Lung microvascular endothelial cell (primary cell): ENCODE data around the gene GPR152. TPM values are rescaled to one million over a fixed set of nuclear protein-coding genes. Genes with fewer than 3 reads are reported as not detected.
A peak's percentile ranks its signal among the peaks of the same experiment; 100 is the strongest.
"Not testable (repeated sequence)": the region's sequence is repeated elsewhere in the genome, so short reads cannot be mapped to it uniquely, and the experiment has no call there.

Experiments used
- DNase-seq, 2 donors: peaks; one replicate each; pipeline versions ENCODE4 v3.0.0 to v3.0.0-alpha.2; 2010; ENCODE audit warnings: low read depth in 2 of 2
- total RNA-seq: library from RNA; depleted of rRNA; stranded (reverse); fragments of >200 nt; gene quantifications from 2 replicates; pipeline ENCODE4 v1.2.1, GENCODE V29; 2014

The GPR152 gene
- total RNA-seq, 1 donor from 2014 or later: not detected

GRCh38 chr11:67409781-67410368 is 42.7 kb downstream of the GPR152 start:
- DNase-seq: no peak

GRCh38 chr11:67409261-67409666 is 43.3 kb downstream of the GPR152 start:
- DNase-seq: no peak

GRCh38 chr11:67408437-67409200 is 43.9 kb downstream of the GPR152 start:
- no peak for DNase-seq

DNA sequence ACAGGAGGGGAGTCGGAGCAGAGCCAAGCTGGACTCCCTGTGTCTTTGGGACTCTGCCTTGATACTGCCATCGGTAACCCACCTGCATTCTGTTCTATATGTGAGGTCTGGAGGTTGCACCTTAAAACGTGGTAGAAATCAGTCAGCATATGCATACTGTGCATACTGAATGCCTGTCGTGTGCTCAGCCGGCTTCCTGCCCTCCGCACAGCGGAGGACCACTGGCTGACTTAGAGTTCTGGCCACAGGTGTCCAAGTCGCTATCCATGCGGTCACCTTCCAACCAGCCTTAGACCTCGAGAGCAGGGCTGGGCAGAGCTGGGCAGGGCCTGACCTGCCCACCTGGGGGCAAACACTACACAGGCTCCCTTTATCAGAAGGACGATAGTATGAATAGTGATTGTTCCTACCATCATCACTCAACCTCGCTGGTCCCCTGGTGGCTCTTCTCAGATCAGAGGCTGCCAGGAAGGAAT is 44.8 kb downstream of the GPR152 start:
- no peak for DNase-seq

DNA sequence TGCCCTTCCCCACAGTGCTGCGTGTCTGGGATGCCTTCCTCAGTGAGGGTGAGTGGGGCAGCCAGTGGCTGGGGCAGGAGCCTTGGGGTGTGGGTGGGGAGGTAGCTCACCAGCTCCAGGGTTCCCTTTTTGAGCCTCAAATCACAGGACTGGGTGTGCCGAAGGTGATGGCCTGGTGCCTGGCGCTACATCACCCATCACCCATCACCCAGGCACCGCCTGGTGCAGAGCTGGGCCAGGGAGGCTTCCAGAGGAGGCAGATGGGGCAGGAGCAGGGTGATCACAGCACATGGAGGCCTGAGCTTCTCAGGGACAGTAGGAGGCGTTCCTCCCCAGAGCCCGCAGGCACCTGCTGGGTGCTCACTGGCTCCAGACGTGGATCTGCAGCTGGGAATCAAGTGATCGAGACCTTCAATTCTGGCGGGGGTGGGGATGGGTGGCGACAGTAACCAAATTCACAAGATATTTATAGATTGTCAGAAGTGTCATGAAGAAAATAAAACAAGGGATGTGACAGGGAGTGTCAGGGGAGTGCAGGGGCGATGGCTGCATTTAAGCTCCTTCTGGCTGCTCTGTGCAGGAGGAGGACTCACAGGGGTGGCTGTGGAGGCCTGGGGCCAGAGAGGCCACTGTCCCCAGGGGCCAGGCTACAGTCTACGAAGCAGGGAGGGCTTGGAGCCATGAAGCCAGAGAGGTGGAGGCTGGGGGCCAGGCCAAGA is 45.4 kb downstream of the GPR152 start:
- no peak for DNase-seq

DNA sequence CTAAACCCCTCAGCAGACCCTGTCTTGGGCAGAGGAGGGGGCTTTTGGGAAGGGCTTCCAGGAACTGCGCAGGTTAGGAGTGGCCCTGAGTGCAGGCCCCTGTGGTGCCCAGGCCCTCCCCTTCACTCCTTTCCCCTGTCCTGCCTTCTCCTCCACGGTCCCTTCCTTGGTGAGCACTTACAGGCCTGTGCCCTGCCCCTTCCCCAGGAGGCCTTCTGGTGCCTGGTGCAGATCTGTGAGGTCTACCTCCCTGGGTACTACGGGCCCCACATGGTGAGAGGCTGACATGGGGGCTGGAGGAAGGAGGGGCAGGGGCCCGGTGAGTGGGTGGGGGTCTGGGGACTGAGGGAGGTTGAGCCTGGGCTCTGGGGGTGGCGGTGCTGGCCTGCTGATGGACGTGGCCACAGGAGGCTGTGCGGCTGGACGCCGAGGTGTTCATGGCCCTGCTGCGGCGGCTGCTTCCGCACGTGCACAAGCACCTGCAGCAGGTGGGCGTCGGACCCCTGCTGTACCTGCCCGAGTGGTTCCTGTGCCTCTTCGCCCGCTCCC is 46.0 kb downstream of the GPR152 start:
- no peak for DNase-seq

DNA sequence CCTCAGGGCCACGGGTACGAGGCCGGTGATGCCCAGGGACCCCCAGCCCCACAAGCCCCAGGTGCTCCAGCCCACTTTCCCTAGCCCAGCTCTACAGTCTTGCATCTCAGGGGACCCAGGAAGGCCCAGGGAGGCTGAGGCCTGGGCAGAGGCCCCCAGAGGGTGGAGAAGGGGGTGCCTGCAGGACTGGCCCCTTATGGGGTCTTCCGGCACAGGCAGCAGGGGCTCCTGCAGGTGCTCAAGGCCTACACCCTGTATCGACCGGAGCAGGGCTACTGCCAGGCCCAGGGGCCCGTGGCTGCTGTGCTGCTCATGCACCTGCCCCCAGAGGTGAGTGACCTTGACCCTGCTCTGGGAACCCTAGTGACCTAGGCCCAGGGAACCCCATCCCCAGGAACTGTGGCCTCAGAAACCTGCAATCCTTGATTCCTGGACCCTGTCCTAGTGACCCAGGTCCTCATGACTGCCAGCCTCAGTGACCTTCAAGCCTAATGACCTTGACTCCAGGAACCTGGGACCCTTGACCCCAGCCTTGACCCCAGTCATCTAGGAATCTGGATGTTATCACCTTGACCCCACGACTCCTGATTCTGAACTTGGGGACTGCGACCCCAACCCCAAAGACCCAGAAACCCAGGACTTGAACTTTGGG is 46.7 kb downstream of the GPR152 start:
- DNase-seq: no peak

DNA sequence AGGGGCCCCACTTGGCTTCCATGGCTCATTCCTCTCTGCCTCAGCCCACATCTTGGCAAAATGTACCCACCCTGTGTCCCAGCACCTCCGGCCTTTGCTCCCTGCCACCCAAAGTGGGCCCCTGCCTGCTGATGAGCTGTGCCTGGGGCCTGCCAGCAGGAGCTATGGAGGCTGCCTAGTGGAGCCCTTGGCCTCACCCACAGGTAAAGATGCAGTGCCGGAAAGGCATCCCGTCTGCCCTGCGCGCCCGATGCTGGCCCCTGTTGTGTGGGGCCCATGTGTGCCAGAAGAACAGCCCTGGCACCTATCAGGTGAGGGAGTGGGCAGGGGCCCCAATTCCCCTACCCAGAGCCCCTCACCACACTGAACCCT is 47.3 kb downstream of the GPR152 start:
- DNase-seq: no peak

GRCh38 chr11:67404515-67405195 is 47.9 kb downstream of the GPR152 start:
- no peak for DNase-seq

GRCh38 chr11:67403085-67403484 is 49.4 kb downstream of the GPR152 start:
- DNase-seq: not testable (repeated sequence)

DNA sequence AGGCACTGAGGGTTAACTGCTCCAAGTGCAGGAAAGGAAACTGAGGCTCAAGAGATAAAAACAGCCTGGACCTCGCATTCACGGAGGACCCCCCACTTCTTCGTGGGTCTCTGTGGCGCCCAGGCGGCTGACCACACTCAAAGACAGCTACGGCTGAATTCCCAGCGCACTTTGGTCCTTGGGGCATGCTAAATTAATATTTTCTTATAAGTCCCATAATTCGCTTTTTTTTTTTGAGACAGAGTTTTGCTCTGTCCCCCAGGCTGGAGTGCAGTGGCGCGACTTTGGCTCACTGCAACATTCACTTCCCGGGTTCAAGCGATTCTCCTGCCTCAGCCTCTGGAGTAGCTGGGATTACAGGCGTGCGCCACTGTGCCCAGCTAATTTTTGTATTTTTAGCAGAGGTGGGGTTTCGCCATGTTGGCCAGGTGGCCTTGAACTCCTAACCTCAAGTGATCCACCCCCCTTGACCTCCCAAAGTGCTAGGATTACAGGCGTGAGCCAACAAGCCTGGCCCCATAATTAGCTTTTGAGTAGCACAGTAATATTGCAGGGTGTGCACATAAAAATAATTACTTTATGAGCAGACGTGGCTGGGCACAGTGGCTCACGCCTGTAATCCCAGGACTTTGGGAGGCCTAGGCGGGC is 50.2 kb downstream of the GPR152 start:
- DNase-seq: not testable (repeated sequence)

GRCh38 chr11:67401495-67402191 is 50.9 kb downstream of the GPR152 start, which contains the start of gene PPP1CA:
PPP1CA (minus strand) TSS chr11:67401858; CDS start chr11:67401782, 76 bp downstream.
- peak; percentile 89 to 94 for DNase-seq

Other genes with a start within 250 kb of the GPR152 start
- 28.8 and 29.6 TPM in 2 replicates for gene GRK2, start 186.3 kb downstream of the GPR152 start, total RNA-seq
- gene ANKRD13D, start 163.4 kb downstream of the GPR152 start, total RNA-seq: 17.2 and 30.2 TPM in 2 replicates
- 7.2 and 7.3 TPM in 2 replicates for gene SSH3, start 149.2 kb downstream of the GPR152 start, total RNA-seq
- 27.7 and 33.5 TPM in 2 replicates for gene POLD4, start 99.2 kb downstream of the GPR152 start, total RNA-seq
- 1.2 and 1.5 TPM in 2 replicates for gene CLCF1, start 79.1 kb downstream of the GPR152 start, total RNA-seq
- 3.0 and 3.5 TPM in 2 replicates for gene RAD9A, start 60.7 kb downstream of the GPR152 start, total RNA-seq
- 217 TPM in 2 replicates for gene PPP1CA, start 50.9 kb downstream of the GPR152 start, total RNA-seq
- gene TBC1D10C, start 48.6 kb downstream of the GPR152 start, total RNA-seq: under 0.01 TPM in 1 of 2 replicates, not detected in the other
- gene CARNS1, start 37.1 kb downstream of the GPR152 start, total RNA-seq: under 0.01 TPM in 2 replicates
- gene RPS6KB2, start 24.2 kb downstream of the GPR152 start, total RNA-seq: 21.8 and 23.0 TPM in 2 replicates
- 0.20 TPM in 1 of 2 replicates, not detected in the other for gene PTPRCAP, start 15.0 kb downstream of the GPR152 start, total RNA-seq
- gene CORO1B, start 9.3 kb downstream of the GPR152 start, total RNA-seq: 91.9 and 111 TPM in 2 replicates
- 0.60 and 1.3 TPM in 2 replicates for gene CABP4, start 2.6 kb upstream of the GPR152 start, total RNA-seq
- 14.2 and 16.1 TPM in 2 replicates for gene TMEM134, start 16.5 kb upstream of the GPR152 start, total RNA-seq
- 67.1 and 112 TPM in 2 replicates for gene AIP, start 30.3 kb upstream of the GPR152 start, total RNA-seq
- gene PITPNM1, start 52.6 kb upstream of the GPR152 start, total RNA-seq: 3.6 and 5.2 TPM in 2 replicates
- 13.1 and 19.2 TPM in 2 replicates for gene CDK2AP2, start 55.4 kb upstream of the GPR152 start, total RNA-seq
- not detected in 2 replicates for gene CABP2, start 70.7 kb upstream of the GPR152 start, total RNA-seq
- 638 and 947 TPM in 2 replicates for gene GSTP1, start 131.1 kb upstream of the GPR152 start, total RNA-seq
- 143 and 149 TPM in 2 replicates for gene NDUFV1, start 154.2 kb upstream of the GPR152 start, total RNA-seq
- 7.1 and 7.6 TPM in 2 replicates for gene NUDT8, start 177.2 kb upstream of the GPR152 start, total RNA-seq
- not detected in 2 replicates for gene TBX10, start 187.0 kb upstream of the GPR152 start, total RNA-seq
- not detected in 2 replicates for gene ACY3, start 198.0 kb upstream of the GPR152 start, total RNA-seq
- gene ALDH3B2, start 221.9 kb upstream of the GPR152 start, total RNA-seq: not detected in 2 replicates